GM23338 (cell line): ENCODE results near the gene ERP44. TPM values are rescaled to one million over a fixed set of nuclear protein-coding genes. Genes with fewer than 3 reads are reported as not detected.

Experiments
- ATAC-seq: fragments of 200-7000 bp; cut with Tn5 transposase; 3 replicates; pipeline ENCODE4 v1.9.1; 2020
- DNase-seq: peaks from one replicate; pipeline ENCODE4 v3.0.0-alpha.2; 2015; ENCODE audit warnings: low spot score
- H2AFZ ChIP-seq: fragments of 200-600 bp; sonication (generic); 2 replicates; pipeline ENCODE4 v1.8.0; 2016; ENCODE audit warnings: antibody characterized with exemption, mild to moderate bottlenecking, moderate library complexity
- H3F3A ChIP-seq: fragments of 200-600 bp; sonication (generic); replicated peaks from 2 replicates; pipeline ENCODE4 v1.8.0; 2017; ENCODE audit warnings: antibody characterized with exemption, mixed run types, low read depth
- H3K27ac ChIP-seq: fragments of 200-600 bp; sonication (generic); 2 replicates; pipeline ENCODE4 v1.6.1; 2016; ENCODE audit warnings: low read depth
- H3K27me3 ChIP-seq: fragments of 200-600 bp; sonication (generic); 2 replicates; pipeline ENCODE4 v1.8.0; 2016; ENCODE audit warnings: mild to moderate bottlenecking, mixed run types, moderate library complexity; ENCODE audit not compliant: insufficient read depth
- H3K36me3 ChIP-seq: fragments of 200-600 bp; sonication (generic); 2 replicates; pipeline ENCODE4 v1.8.0; 2016; ENCODE audit warnings: mild to moderate bottlenecking; ENCODE audit not compliant: insufficient read depth
- H3K4me1 ChIP-seq: fragments of 200-600 bp; sonication (generic); 2 replicates; pipeline ENCODE4 v1.8.0; 2016; ENCODE audit warnings: mild to moderate bottlenecking, moderate library complexity; ENCODE audit not compliant: insufficient read depth
- H3K4me2 ChIP-seq: fragments of 200-600 bp; sonication (generic); 2 replicates; pipeline ENCODE4 v1.7.1; 2017; ENCODE audit warnings: mixed run types
- H3K4me3 ChIP-seq: fragments of 200-600 bp; sonication (generic); 2 replicates; pipeline ENCODE4 v1.6.1; 2016; ENCODE audit warnings: mixed run types
- H3K79me2 ChIP-seq: fragments of 200-600 bp; sonication (generic); replicated peaks from 2 replicates; pipeline ENCODE4 v1.8.0; 2017; ENCODE audit warnings: mild to moderate bottlenecking; ENCODE audit not compliant: insufficient read depth
- H3K9me2 ChIP-seq: fragments of 200-600 bp; sonication (generic); 2 replicates; pipeline ENCODE4 v1.8.0; 2017; ENCODE audit not compliant: insufficient read depth
- H4K20me1 ChIP-seq: fragments of 200-600 bp; sonication (generic); replicated peaks from 2 replicates; pipeline ENCODE4 v1.8.0; 2017; ENCODE audit warnings: mild to moderate bottlenecking; ENCODE audit not compliant: insufficient read depth
- H3K27ac Mint-ChIP-seq: 2 replicates; pipeline ENCODE4 v1.8.0; 2020; ENCODE audit warnings: inconsistent platforms, mild to moderate bottlenecking, moderate library complexity, mixed read lengths
- H3K27me3 Mint-ChIP-seq: 3 replicates; pipeline ENCODE4 v1.8.0; 2022; ENCODE audit warnings: low read depth, mild to moderate bottlenecking, moderate library complexity, mixed read lengths, inconsistent platforms; ENCODE audit not compliant: insufficient read depth, poor library complexity
- H3K36me3 Mint-ChIP-seq: 3 replicates; pipeline ENCODE4 v1.8.0; 2021; ENCODE audit warnings: low read depth, mild to moderate bottlenecking, inconsistent platforms, moderate library complexity, mixed read lengths
- H3K4me1 Mint-ChIP-seq: 3 replicates; pipeline ENCODE4 v1.8.0; 2020; ENCODE audit warnings: mild to moderate bottlenecking, inconsistent platforms, mixed read lengths
- H3K4me3 Mint-ChIP-seq: 3 replicates; pipeline ENCODE4 v1.8.0; 2021; ENCODE audit warnings: moderate library complexity, mild to moderate bottlenecking, inconsistent platforms, mixed read lengths
- H3K9me3 Mint-ChIP-seq: 3 replicates; pipeline ENCODE4 v1.8.0; 2020; ENCODE audit warnings: moderate library complexity, mild to moderate bottlenecking, inconsistent platforms, mixed read lengths
- CREB1 ChIP-seq: fragments of 250-450 bp; sonication (Bioruptor Pico); IDR thresholded peaks from 2 replicates; pipeline ENCODE4 v1.5.0; 2020; ENCODE audit warnings: low read depth, mild to moderate bottlenecking, moderate library complexity
- ETS1 ChIP-seq: IDR thresholded peaks from 2 replicates; pipeline ENCODE4 v1.6.1; 2016; ENCODE audit warnings: antibody characterized with exemption
- EZH2 ChIP-seq: fragments of 200-600 bp; sonication (generic); IDR thresholded peaks from one replicate; pipeline ENCODE4 v1.8.0; 2017; ENCODE audit warnings: antibody characterized with exemption, mild to moderate bottlenecking, low read depth; ENCODE audit not compliant: unreplicated experiment
- EZH2phosphoT487 ChIP-seq: fragments of 200-600 bp; sonication (generic); IDR thresholded peaks from one replicate; pipeline ENCODE4 v1.8.1; 2018; ENCODE audit warnings: antibody characterized with exemption; ENCODE audit not compliant: unreplicated experiment
- JUNB ChIP-seq: IDR thresholded peaks from one replicate; pipeline ENCODE4 v1.6.1; 2016; ENCODE audit warnings: antibody characterized with exemption; ENCODE audit not compliant: unreplicated experiment
- NANOG ChIP-seq: IDR thresholded peaks from 2 replicates; pipeline ENCODE4 v1.6.1; 2016; ENCODE audit warnings: antibody characterized with exemption, borderline replicate concordance
- POLR2AphosphoS5 ChIP-seq: IDR thresholded peaks from 2 replicates; pipeline ENCODE4 v1.6.1; 2016; ENCODE audit warnings: antibody characterized with exemption, low read depth
- STAT1 ChIP-seq: IDR thresholded peaks from one replicate; pipeline ENCODE4 v1.6.1; 2016; ENCODE audit warnings: antibody characterized with exemption; ENCODE audit not compliant: unreplicated experiment
- ZNF114 ChIP-seq: fragments of 250-450 bp; sonication (Bioruptor Pico); IDR thresholded peaks from 2 replicates; pipeline ENCODE4 v1.5.0; 2020; ENCODE audit warnings: mild to moderate bottlenecking, moderate library complexity
- ZNF331 ChIP-seq: fragments of 250-450 bp; sonication (Bioruptor Pico); IDR thresholded peaks from 2 replicates; pipeline ENCODE4 v1.5.0; 2020; ENCODE audit warnings: low read depth, mild to moderate bottlenecking, moderate library complexity
- ZNF462 ChIP-seq: fragments of 250-450 bp; sonication (Bioruptor Pico); IDR thresholded peaks from 2 replicates; pipeline ENCODE4 v1.5.0; 2020; ENCODE audit warnings: mild to moderate bottlenecking, moderate library complexity
- polyA plus RNA-seq: library from polyadenylated mRNA; unstranded; fragments of >200 nt; fragmentation: Nextera tagmentation; extraction: Ambion mirVana; gene quantifications from 2 replicates; pipeline ENCODE4 v1.2.1, GENCODE V29; 2016
- total RNA-seq: library from RNA; depleted of rRNA; stranded (reverse); fragments of >200 nt; shearing (Covaris generic); gene quantifications from 2 replicates; pipeline ENCODE4 v1.2.3, GENCODE V29; 2014
- TF ChIP-seq, protein P1 (sequence below), 2 experiments: fragments of 200-600 bp in 1 of 2; sonication (generic) in 1 of 2; conservative IDR thresholded peaks; 2 replicates each; pipeline versions ENCODE4 v1.5.1 to v1.6.1; 2016 to 2017; ENCODE audit warnings: antibody characterized with exemption in 2 of 2, low read depth in 2 of 2, mild to moderate bottlenecking in 2 of 2, moderate library complexity in 1 of 2
- TF ChIP-seq, protein P2 (sequence below): IDR thresholded peaks from one replicate; pipeline ENCODE4 v1.6.1; 2018; ENCODE audit warnings: antibody characterized with exemption; ENCODE audit not compliant: unreplicated experiment

Gene ERP44
- total and polyA plus RNA-seq, 2 experiments from 2014 or later: 13.0 to 24.1 TPM

- H3K36me3 Mint-ChIP-seq: peaks cover 5% of the 10 kb centered on the region; the same call in 1 of the 3 replicates
- H4K20me1 ChIP-seq: no peaks in the 10 kb centered on the region
- TF ChIP-seq JUNB (no peak), NANOG (no peak), ZNF462 (CRISPR knock-in tag) (no peak), ZNF114 (no peak), EZH2phosphoT487 (no peak), STAT1 (no peak), POLR2AphosphoS5 (no peak), ETS1 (no peak), EZH2 (no peak), CREB1 (CRISPR knock-in tag) (no peak), ZNF331 (CRISPR knock-in tag) (no peak)
- TF ChIP-seq, protein P1, sequence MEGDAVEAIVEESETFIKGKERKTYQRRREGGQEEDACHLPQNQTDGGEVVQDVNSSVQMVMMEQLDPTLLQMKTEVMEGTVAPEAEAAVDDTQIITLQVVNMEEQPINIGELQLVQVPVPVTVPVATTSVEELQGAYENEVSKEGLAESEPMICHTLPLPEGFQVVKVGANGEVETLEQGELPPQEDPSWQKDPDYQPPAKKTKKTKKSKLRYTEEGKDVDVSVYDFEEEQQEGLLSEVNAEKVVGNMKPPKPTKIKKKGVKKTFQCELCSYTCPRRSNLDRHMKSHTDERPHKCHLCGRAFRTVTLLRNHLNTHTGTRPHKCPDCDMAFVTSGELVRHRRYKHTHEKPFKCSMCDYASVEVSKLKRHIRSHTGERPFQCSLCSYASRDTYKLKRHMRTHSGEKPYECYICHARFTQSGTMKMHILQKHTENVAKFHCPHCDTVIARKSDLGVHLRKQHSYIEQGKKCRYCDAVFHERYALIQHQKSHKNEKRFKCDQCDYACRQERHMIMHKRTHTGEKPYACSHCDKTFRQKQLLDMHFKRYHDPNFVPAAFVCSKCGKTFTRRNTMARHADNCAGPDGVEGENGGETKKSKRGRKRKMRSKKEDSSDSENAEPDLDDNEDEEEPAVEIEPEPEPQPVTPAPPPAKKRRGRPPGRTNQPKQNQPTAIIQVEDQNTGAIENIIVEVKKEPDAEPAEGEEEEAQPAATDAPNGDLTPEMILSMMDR (conservative IDR thresholded peaks at IDR 0.05; ENCODE audit: low read depth in 2 of 2): no peak
- TF ChIP-seq, protein P2, sequence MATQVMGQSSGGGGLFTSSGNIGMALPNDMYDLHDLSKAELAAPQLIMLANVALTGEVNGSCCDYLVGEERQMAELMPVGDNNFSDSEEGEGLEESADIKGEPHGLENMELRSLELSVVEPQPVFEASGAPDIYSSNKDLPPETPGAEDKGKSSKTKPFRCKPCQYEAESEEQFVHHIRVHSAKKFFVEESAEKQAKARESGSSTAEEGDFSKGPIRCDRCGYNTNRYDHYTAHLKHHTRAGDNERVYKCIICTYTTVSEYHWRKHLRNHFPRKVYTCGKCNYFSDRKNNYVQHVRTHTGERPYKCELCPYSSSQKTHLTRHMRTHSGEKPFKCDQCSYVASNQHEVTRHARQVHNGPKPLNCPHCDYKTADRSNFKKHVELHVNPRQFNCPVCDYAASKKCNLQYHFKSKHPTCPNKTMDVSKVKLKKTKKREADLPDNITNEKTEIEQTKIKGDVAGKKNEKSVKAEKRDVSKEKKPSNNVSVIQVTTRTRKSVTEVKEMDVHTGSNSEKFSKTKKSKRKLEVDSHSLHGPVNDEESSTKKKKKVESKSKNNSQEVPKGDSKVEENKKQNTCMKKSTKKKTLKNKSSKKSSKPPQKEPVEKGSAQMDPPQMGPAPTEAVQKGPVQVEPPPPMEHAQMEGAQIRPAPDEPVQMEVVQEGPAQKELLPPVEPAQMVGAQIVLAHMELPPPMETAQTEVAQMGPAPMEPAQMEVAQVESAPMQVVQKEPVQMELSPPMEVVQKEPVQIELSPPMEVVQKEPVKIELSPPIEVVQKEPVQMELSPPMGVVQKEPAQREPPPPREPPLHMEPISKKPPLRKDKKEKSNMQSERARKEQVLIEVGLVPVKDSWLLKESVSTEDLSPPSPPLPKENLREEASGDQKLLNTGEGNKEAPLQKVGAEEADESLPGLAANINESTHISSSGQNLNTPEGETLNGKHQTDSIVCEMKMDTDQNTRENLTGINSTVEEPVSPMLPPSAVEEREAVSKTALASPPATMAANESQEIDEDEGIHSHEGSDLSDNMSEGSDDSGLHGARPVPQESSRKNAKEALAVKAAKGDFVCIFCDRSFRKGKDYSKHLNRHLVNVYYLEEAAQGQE: no peak
- H3K4me2 ChIP-seq: no peak overlapping the region
- H2AFZ ChIP-seq: no peak overlapping the region
- H3F3A ChIP-seq: no peaks in the 10 kb centered on the region
- H3K9me3 Mint-ChIP-seq: no peaks in the 10 kb centered on the region
- no peaks in the 10 kb centered on the region for H3K79me2 ChIP-seq
- no peak overlapping the region for H3K27ac Mint-ChIP-seq
- H3K4me1 ChIP-seq: peaks cover 9% of the 10 kb centered on the region; the same call in 1 of the 2 replicates
- H3K4me1 Mint-ChIP-seq: peaks cover 9% of the 10 kb centered on the region; the same call in 2 of the 3 replicates
- no peak overlapping the region for H3K4me3 Mint-ChIP-seq
- ATAC-seq (no peak), DNase-seq (no peak)
- H3K4me3 ChIP-seq: no peak overlapping the region
- no peaks in the 10 kb centered on the region for H3K36me3 ChIP-seq
- H3K27me3 ChIP-seq: no peaks in the 10 kb centered on the region
- no peaks in the 10 kb centered on the region for H3K9me2 ChIP-seq
- no peak overlapping the region; the same call in 1 of the 2 replicates for H3K27ac ChIP-seq
- peaks cover 3% of the 10 kb centered on the region for H3K27me3 Mint-ChIP-seq
Observed at GRCh38 chr9:100111235-100111634, 12.4 kb upstream of the ERP44 start.
